ENCODE results near the gene FPR2. TPM values are rescaled to one million over a fixed set of nuclear protein-coding genes. Genes with fewer than 3 reads are reported as not detected.
"Not testable (repeated sequence)": the region's sequence is repeated elsewhere in the genome, so short reads cannot be mapped to it uniquely, and the experiment has no call there.

Gene FPR2
- not detected for polyA plus RNA-seq (2013, experiment 1 of 2; ENCODE audit: insufficient read length)
- polyA plus RNA-seq (2013, experiment 2 of 2; ENCODE audit: insufficient read length): not detected

DNA sequence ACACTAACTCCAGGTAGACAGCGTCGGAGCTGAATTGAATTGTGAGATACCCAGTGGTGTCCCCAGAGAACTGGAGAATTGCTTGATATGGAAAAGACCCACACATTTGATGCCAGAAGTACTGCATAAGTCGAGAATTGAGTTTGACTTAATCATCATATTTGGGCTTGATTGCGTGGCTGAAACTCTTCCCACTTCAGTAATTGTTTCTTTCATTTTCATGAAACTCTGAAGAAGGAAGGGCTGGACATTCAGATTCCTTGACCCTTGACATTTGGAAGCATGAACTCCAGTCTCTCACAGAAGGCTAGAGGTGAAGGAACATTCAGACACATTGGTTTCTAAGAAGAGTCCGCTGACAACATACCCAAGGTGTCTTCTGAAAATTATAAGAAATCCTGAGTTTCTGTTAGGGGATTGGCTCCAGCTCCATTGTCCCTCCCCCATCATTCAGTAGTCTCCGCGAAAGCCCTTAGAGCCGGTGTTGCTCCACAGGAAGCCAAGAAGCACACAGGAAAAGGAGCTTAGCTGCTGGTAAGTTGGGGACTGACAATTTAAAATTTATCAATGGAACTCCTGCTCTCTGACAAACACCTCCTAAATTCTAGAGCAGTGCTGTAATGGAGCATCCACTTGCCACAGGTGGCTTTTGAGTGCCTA, at the start of gene FPR2:
TSS of gene FPR2 (plus strand) at position 484 of the 660 bp plus-strand sequence. CDS start 7,479 bp downstream, outside the sequence.
- DNase-seq: no peak

GRCh38 chr19:51711702-51712101, 49.3 kb upstream of the FPR2 start:
- DNase-seq: no peak

GRCh38 chr19:51712461-51713081, 48.4 kb upstream of the FPR2 start:
- DNase-seq: peak; percentile 43

- no peak for DNase-seq
Measured at GRCh38 chr19:51713319-51714285, 47.4 kb upstream of the FPR2 start.

GRCh38 chr19:51714848-51715247, 46.1 kb upstream of the FPR2 start:
- no peak for DNase-seq

DNA sequence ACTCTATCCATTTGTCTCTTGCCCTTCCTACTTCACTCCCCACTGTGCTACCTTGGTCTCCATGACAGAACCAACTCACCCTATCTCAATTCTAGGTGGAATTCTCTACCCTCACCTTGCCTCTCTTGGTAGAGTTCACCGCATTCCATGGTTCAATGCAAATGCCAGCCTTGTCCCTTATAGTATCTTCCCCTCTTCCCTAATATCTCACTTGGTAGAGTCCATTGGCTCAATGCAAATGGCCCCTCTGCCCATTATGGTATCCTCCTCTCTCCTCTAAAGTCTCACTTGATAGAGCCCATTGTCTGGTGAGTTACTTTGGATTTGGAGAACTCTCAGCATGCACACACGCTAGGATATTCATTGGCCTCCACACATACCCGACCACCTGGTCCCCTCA, 45.1 kb upstream of the FPR2 start:
- DNase-seq: no peak

- DNase-seq: no peak
Measured at GRCh38 chr19:51716925-51717324, 44.1 kb upstream of the FPR2 start.

GRCh38 chr19:51719251-51719988, 41.6 kb upstream of the FPR2 start:
- no peak for DNase-seq

DNA sequence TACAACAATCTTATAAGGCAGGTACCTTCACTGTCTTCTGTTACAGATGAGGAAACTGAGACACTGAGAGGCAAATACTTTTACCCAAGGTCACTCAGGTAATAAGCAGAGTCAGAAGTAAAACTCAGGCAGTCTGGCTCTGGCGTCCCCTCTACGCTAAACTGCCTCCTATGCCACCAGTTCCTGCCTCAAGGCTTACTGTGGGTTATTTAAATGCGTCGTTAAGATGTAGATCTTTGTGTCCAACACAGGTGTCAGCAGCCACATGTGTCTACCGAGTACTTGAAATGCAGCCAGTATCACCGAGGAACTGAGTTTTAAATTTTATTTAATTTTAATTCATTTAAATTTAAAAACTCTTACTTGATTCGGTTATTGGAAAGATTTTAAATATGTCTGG, 39.1 kb upstream of the FPR2 start:
- DNase-seq: no peak

DNA sequence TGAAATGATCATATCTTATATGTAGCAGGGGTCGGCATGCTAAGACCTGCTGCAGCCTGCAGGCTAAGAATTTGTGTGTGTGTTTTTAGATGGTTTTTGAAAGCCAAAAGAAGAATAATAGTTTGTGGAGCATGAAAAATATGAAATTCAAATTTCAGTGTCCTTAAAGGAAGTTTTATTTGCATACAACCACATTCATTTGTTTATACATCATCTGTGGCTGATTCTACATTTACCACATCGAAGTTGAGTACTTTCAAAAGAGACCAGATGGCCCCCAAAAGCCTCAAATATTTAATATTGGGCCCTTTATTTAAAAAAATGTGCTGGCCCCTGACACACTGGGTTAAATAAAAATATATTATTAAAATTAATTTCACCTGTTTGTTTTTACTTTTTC, 38.5 kb upstream of the FPR2 start:
- DNase-seq: no peak

- no peak for DNase-seq
Measured at GRCh38 chr19:51724543-51724942, 36.4 kb upstream of the FPR2 start.

DNA sequence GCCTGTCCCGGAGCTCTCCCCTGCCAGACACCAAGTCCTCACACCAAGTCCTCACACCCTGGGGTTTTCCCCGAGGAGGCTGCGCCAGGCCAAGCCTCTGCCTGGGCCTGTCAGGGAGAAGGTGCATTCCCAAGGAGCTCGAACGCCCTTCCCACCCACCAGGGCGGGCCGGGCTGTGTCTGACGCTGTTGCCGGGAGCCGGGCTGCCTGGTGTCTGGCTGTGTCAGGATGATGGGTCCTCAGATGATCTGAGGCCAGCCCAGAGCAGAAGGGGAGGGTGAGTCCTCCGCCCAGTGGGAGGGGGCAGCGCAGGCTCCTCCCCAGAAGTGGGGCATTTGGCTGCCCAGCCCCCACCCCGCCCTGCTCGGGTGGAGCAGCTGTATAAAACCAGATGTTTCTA, 34.9 kb upstream of the FPR2 start:
- DNase-seq: peak; percentile 87

GRCh38 chr19:51727349-51727880, 33.6 kb upstream of the FPR2 start:
- DNase-seq: no peak

- peak; percentile 39 for DNase-seq
Measured at GRCh38 chr19:51729781-51730180, 31.2 kb upstream of the FPR2 start.

DNA sequence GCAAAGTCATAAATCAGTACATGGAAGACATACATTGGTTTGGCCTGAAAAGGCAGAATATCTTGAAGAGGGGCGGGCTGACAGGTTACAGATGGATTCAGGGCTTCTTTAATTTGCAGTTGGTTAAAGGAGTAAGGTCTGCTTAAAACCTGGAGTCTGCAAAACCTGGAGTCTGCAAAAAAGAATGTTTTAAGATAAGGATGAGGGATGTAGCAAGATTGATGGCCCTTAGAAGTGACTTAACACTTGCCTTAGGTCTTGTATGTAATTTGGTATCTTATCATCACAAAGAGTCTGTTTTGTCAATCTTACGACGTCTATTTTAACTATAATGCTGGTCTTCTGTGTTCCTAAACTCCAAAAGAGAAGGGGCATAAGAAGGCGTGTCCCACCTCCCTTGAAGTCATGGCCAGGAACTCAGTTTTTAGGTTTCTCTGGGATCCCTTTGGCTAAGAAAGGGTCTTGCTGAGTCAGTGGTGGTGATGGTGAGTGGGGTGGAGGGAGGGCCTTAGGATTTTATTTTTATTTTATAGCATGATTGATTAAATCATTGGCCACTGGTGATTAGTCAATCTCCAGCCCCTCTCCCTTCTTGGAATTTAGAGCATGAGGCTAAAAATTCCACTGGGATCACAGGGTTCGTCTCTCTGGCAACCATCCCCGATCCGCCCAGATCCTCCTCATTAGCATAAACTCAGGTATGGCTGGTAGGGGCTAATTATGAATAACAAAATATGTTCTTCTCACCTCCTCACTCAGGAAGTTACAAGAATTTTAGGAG, 27.0 kb upstream of the FPR2 start:
- no peak for DNase-seq

DNA sequence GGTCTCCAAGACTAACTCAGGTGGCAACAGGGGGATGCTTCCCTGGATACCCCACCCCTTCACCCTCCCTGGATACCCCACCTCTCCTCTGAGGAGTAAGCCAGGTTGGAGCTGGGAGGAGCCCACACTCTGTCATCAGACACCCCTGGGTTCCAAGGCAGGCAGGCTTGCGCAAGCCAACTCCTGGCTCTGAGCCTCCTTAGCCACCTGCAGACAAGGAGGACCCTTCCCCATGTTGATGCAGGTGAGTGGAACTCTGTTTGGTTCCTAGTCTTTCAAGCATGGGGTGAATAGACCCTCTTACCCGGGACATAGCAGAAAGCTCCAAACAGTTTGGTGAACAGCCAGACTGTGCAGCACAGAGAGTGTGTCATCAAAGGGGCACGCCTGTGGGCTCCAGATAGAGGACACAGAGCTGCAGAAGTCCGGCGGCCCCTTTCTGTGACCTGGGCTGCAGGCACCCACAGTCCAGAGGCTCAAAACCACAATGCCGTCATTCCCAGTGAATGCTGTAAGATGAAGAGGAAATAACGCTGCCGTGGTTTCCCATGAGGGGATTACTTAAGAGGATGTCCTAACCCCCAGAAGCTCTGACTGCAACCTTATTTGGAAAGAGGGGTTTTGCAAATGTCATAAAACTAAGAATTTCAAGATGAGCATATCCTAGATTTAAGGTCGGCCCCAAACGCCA, 25.1 kb upstream of the FPR2 start:
- DNase-seq: peak; percentile 80

DNA sequence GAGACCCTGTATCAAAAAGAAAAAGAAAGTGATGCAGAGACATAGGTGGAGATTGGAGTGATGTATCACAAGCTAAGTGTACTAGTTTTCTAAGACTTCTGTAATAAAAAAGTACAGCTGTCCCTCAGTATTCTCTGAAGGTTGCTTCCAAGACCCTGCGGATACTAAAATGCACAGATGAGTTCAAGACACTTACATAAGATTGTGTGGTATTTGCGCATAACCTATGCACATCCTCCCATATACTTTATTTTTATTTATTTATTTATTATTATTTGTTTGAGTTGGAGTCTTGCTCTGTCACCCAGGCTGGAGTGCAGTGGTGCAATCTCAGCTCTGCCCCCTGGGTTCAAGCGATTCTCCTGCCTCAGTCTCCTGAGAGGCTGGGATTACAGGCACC, 23.6 kb upstream of the FPR2 start:
- DNase-seq: no peak

- no peak for DNase-seq
Measured at GRCh38 chr19:51737924-51738323, 23.1 kb upstream of the FPR2 start.

DNA sequence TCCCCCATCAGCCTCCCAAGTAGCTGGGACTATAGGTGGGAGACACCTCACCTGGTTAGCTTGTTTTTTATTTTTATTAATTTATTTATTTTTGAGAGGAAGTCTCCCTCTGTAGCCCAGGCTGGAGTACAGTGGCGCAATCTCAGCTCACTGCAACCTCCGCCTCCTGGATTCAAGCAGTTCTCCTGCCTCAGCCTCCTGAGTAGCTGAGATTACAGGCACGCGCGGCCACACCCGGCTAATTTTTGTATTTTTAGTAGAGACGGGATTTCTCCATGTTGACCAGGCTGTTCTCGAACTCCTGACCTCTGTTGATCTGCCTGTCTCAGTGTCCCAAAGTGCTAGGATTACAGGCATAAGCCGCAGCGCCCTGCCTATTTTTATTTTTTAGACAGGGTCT, 22.5 kb upstream of the FPR2 start:
- not testable (repeated sequence) for DNase-seq

GRCh38 chr19:51739466-51740213, 21.3 kb upstream of the FPR2 start:
- DNase-seq: no peak

Data from fibroblast of skin of abdomen (primary cell).